Measurements from ENCODE around the gene PPCS.
A peak's percentile ranks its signal among the peaks of the same experiment; 100 is the strongest.
"Not testable (repeated sequence)": the region's sequence is repeated elsewhere in the genome, so short reads cannot be mapped to it uniquely, and the experiment has no call there.

The PPCS gene

DNA sequence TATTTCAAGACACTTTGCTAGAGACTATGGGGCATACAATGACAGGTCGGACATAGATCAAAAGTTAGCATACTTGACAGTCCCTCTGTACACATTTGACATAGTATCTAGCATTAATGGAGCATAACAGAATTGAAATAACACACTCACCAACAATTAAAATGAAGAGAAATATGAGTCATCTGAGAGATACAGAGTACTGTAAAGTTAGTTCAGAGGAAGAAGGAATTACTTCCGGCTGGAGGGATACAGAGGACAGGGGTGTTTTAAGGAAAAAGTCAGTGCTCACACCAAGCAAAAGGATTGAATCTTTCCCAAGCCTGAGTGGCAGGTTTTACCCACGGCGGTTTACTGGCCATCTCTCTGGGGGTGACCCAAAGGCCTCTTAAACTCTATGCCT, 3.0 kb upstream of the PPCS start:
- no peak for DNase-seq (ENCODE audit: low read depth)

- DNase-seq (ENCODE audit: low read depth), result no peak
Measured at GRCh38 chr1:42454403-42454802, 1.9 kb upstream of the PPCS start.

- peak; percentile 27 for DNase-seq (ENCODE audit: low read depth)
Measured at GRCh38 chr1:42456754-42457089, 379 bp downstream of the PPCS start.

DNA sequence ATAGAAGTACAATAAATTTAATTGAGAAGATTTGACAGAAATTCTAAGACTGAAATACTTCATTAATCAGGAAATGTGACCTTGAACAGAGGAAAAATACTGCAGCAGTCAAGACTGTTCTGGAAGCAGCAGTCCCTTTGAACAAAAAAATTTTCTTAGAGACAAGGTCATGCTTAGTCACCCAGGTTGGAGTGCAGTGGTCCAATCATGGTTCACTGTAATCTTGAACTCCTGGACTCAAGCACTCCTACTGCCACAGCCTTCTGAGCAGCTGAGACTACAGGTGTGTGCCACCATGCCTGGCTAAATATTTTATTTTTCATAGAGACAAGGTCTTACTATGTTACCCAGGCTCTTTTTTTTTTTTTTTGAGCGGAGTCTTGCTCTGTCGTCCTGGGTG, 4.9 kb downstream of the PPCS start:
- DNase-seq (ENCODE audit: low read depth), result no peak

GRCh38 chr1:42462828-42463763, 6.8 kb downstream of the PPCS start, which contains the start of gene CCDC30:
TSS of gene CCDC30 (plus strand) at chr1:42463286. CDS start at chr1:42480552, 17,266 bp downstream.
- DNase-seq (ENCODE audit: low read depth), result peak; percentile 81

- no peak for DNase-seq (ENCODE audit: low read depth)
Measured at GRCh38 chr1:42463921-42464320, 7.6 kb downstream of the PPCS start.

DNA sequence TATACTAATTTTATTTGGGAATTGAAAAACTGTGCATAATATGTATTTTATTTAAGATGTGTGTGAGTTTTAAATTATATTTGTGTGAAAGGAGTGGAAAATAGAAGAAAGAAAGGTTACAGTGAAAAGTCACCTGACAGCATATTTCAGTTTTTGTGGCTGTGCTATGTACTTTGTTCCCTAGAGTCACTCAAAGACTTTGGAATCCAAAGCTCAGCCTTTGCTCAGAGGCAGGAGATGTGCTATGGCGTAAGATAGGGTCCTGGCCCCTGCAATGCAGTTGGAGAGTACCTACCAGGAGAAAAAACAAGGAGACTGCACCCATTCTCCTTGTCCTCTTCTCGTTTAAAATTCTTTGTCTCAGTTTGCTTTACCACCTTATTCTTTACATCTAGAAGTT, 9.7 kb downstream of the PPCS start:
- no peak for DNase-seq (ENCODE audit: low read depth)

DNA sequence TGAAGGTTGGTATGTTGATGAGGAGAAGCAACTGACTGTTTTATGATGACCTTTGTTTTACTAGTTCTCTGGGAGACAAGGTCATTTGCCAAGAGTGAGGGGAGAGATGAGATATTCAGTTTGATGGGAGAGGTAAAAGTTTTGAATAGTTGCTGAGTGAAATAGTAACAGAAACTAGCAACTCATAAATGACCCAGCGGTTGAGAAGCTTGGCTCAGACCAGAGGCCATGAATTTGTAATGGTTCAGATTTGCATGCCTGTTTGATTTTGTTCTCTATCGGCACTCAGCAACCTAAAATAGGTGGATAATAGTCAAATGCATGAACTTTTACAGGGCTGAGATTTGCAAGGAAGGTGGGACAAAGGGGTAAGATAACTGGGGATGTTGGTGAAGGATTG, 13.4 kb downstream of the PPCS start:
- no peak for DNase-seq (ENCODE audit: low read depth)

- no peak for DNase-seq (ENCODE audit: low read depth)
Measured at GRCh38 chr1:42476605-42477004, 20.3 kb downstream of the PPCS start.

- DNase-seq (ENCODE audit: low read depth), result not testable (repeated sequence)
Measured at GRCh38 chr1:42477354-42477753, 21.0 kb downstream of the PPCS start.

- no peak for DNase-seq (ENCODE audit: low read depth)
Measured at GRCh38 chr1:42477775-42478174, 21.4 kb downstream of the PPCS start.

GRCh38 chr1:42479621-42480020, 23.3 kb downstream of the PPCS start:
- DNase-seq (ENCODE audit: low read depth), result no peak

GRCh38 chr1:42480921-42481320, 24.6 kb downstream of the PPCS start:
- DNase-seq (ENCODE audit: low read depth), result no peak

GRCh38 chr1:42482635-42483153, 26.4 kb downstream of the PPCS start:
- no peak for DNase-seq (ENCODE audit: low read depth)

DNA sequence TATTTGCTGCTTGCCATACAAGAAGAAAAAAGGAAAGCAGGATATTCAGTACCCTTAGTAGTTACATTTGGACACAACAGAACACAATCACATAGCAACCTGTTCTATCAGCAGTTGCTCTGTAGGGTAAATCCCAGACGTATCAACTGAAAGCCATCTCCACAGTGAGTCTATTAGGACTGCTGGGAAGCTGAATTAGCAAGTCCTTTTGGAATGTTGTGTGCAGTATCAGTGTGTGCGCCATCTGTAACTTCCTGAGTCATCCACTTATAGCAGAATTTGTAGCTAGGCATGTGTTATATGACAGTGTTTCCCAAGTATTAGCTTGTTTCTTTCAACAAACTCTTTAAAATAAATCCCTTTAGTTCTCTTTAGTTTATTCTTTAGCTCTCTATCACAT, 28.0 kb downstream of the PPCS start:
- no peak for DNase-seq (ENCODE audit: low read depth)

- no peak for DNase-seq (ENCODE audit: low read depth)
Measured at GRCh38 chr1:42490237-42490636, 33.9 kb downstream of the PPCS start.

GRCh38 chr1:42502031-42502430, 45.7 kb downstream of the PPCS start:
- DNase-seq (ENCODE audit: low read depth), result not testable (repeated sequence)

GRCh38 chr1:42504535-42505128, 48.3 kb downstream of the PPCS start:
- no peak for DNase-seq (ENCODE audit: low read depth)

DNA sequence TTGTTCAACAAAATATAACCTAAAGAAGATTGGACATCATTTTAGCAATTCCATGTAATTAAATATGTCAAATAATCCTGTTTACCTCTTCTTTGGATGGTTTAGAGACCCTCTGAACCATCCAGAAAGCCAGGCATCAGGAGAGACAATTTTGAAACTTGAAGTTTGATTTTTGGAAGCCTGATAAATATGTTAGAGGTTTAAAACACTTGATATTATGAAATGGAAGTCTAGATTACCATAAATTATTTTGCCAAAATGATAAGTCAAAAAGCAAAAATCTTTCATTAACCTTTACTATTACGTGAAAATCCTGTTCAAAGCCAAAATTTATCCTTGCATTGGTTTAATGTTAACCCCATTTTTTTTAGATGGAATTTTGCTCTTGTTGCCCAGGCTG, 50.2 kb downstream of the PPCS start:
- no peak for DNase-seq (ENCODE audit: low read depth)
